Body of pancreas (tissue), 4 donors: ENCODE data around the gene THSD4. TPM values are rescaled to one million over a fixed set of nuclear protein-coding genes. Genes with fewer than 3 reads are reported as not detected.

Experiments used
- ATAC-seq: fragments of 150-250 bp; one replicate; pipeline ENCODE4 v1.9.1; 2016
- DNase-seq, 4 donors: peaks; one replicate each; pipeline ENCODE4 v3.0.0-alpha.2; 2019
- H3K27ac ChIP-seq, 4 donors: fragments of 200-600 bp; sonication (generic); 1 replicate in 3 of 4; 2 replicates in 1 of 4; pipeline versions ENCODE4 v1.5.1 to v1.6.1; 2016 to 2019; ENCODE audit warnings: mild to moderate bottlenecking in 1 of 4, mixed read lengths in 1 of 4, moderate library complexity in 1 of 4
- H3K27me3 ChIP-seq, 2 donors: fragments of 200-600 bp; sonication (generic); one replicate each; pipeline ENCODE4 v1.6.0; 2016; ENCODE audit warnings: mild to moderate bottlenecking in 1 of 2
- H3K36me3 ChIP-seq, 2 donors: fragments of 200-600 bp; sonication (generic); replicated peaks in 1 of 2; 2 replicates each; pipeline ENCODE4 v1.5.1; 2016; ENCODE audit warnings: low read depth in 2 of 2; ENCODE audit not compliant: insufficient read depth in 1 of 2
- H3K4me1 ChIP-seq: fragments of 200-600 bp; sonication (generic); one replicate; pipeline ENCODE4 v1.6.0; 2016
- H3K4me3 ChIP-seq, 2 donors: fragments of 200-600 bp; sonication (generic); 1 replicate in 1 of 2; 2 replicates in 1 of 2; pipeline ENCODE4 v1.5.1; 2016 to 2019
- H3K9me3 ChIP-seq, 3 donors: fragments of 200-600 bp; sonication (generic); 1 replicate in 2 of 3; 2 replicates in 1 of 3; pipeline ENCODE4 v1.5.1; 2016
- POLR2A ChIP-seq, 3 donors: fragments of 450-650 bp; IDR thresholded peaks; one replicate each; pipeline ENCODE4 v1.6.1; 2016; ENCODE audit warnings: antibody characterized with exemption in 3 of 3, mild to moderate bottlenecking in 2 of 3
- WGBS, 2 donors: methylation state at CpG; one replicate each; pipeline ENCODE4 v1.1.5; 2017; 5-methylcytosine and 5-hydroxymethylcytosine counted together
- intact Hi-C: fragments of 100-400 bp; cut with DNase I; formaldehyde crosslinking; loops from one replicate; pipeline ENCODE4 v1.15.1; 2023
- total RNA-seq, 2 donors: library from RNA; depleted of rRNA; stranded (reverse); fragments of >200 nt; gene quantifications; one replicate each; pipeline ENCODE4 v1.1.0, GENCODE V29; 2016
- TF ChIP-seq, protein P1 (sequence below), 7 experiments: fragments of 450-650 bp in 4 of 7; fragments of 200-600 bp in 3 of 7; sonication (generic) in 3 of 7; IDR thresholded peaks; one replicate each; pipeline ENCODE4 v1.5.1; 2016 to 2019; ENCODE audit warnings: antibody characterized with exemption in 7 of 7

Gene THSD4
- total RNA-seq, 2 donors from 2014 or later: 12.9 to 16.1 TPM

DNA sequence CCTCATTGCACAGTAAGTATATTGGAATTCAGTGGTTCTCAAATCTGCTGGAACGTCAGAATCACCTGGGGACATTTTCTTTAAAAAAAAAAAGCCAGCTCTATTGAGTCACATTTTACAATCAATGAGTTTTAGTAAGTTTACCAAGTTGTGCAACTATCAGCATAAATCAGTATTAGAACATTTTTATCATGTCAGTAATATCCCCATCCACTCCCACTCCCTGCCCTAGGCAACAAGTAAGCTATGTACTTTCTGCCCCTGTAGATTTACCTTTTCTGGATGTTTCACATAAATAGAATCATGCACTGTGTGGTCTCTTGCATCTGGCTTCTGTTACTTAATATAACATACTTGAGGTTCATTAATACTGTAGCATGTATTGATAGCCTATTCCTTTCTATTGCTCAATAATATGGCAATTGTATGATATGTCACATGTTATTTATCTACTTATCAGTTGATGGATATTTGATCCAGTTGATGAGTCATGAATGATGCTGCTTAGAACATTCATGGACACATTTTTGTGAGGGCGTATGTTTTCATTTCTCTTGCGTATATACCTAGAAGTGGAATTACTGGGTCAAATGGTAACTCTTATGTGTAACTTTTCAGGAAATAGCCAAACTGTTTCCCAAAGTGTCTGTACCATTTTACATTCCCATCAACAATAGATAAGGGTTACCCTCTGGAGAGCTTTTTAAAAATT, 180.5 kb downstream of the THSD4 start:
- 37% methylated on average over 3 of the region's 3 CpGs for WGBS, 2 donors
- no peak overlapping the region for H3K4me3 ChIP-seq
- DNase-seq: no peak
- H3K27me3 ChIP-seq: no peaks in the 10 kb centered on the region
- TF ChIP-seq POLR2A (IDR thresholded peaks at IDR 0.05): no peak
- TF ChIP-seq, protein P1, sequence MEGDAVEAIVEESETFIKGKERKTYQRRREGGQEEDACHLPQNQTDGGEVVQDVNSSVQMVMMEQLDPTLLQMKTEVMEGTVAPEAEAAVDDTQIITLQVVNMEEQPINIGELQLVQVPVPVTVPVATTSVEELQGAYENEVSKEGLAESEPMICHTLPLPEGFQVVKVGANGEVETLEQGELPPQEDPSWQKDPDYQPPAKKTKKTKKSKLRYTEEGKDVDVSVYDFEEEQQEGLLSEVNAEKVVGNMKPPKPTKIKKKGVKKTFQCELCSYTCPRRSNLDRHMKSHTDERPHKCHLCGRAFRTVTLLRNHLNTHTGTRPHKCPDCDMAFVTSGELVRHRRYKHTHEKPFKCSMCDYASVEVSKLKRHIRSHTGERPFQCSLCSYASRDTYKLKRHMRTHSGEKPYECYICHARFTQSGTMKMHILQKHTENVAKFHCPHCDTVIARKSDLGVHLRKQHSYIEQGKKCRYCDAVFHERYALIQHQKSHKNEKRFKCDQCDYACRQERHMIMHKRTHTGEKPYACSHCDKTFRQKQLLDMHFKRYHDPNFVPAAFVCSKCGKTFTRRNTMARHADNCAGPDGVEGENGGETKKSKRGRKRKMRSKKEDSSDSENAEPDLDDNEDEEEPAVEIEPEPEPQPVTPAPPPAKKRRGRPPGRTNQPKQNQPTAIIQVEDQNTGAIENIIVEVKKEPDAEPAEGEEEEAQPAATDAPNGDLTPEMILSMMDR (IDR thresholded peaks at IDR 0.05): no peak
- no peaks in the 10 kb centered on the region for H3K9me3 ChIP-seq
- H3K4me1 ChIP-seq: peaks cover 6% of the 10 kb centered on the region
- no peak for ATAC-seq
- no peaks in the 10 kb centered on the region for H3K36me3 ChIP-seq
- intact Hi-C loops: no loop called here
- H3K27ac ChIP-seq: peak overlapping the region in 2 of 4 donors; percentile 66 to 74

DNA sequence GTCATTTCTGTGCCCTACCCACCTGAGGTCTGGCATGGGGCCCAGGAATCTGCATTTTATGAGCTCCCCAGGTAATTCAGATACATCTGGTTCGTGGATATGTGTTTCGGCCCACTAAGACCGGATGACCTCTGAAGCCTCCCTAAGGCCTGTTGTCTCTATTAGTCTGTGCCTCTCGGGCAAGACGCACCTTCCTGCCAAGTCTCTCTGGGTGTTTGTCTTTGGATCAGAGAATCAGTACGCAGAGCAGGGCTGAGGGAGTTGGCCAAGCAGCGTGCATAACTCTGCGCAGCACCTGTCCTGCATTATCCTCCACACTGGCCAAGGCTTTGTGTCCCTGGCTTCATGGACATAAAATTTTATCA, 181.0 kb downstream of the THSD4 start:
- Histone ChIP-seq H3K4me3 (no peak overlapping the region), H3K36me3 (no peaks in the 10 kb centered on the region), H3K4me1 (peaks cover 6% of the 10 kb centered on the region), H3K27me3 (no peaks in the 10 kb centered on the region), H3K9me3 (no peaks in the 10 kb centered on the region), H3K27ac (peak overlapping the region in 1 of 4 donors; percentile 66)
- 81 to 86% methylated on average over 8 of the region's 8 CpGs for WGBS, 2 donors
- DNase-seq: no peak
- intact Hi-C loops: no loop called here
- ATAC-seq: no peak
- TF ChIP-seq, protein P1 (IDR thresholded peaks at IDR 0.05): no peak
- TF ChIP-seq POLR2A (IDR thresholded peaks at IDR 0.05): no peak

- Histone ChIP-seq H3K36me3 (no peaks in the 10 kb centered on the region), H3K27me3 (no peaks in the 10 kb centered on the region), H3K4me3 (no peak overlapping the region), H3K9me3 (no peaks in the 10 kb centered on the region), H3K27ac (no peak overlapping the region), H3K4me1 (no peaks in the 10 kb centered on the region)
- TF ChIP-seq POLR2A (IDR thresholded peaks at IDR 0.05): no peak
- TF ChIP-seq, protein P1 (IDR thresholded peaks at IDR 0.05): no peak
- ATAC-seq (no peak), DNase-seq (no peak)
- intact Hi-C loops: no loop called here
- WGBS, 2 donors: 65% methylated on average over 5 of the region's 5 CpGs
Measured at GRCh38 chr15:71301958-71302621, 186.8 kb downstream of the THSD4 start.

GRCh38 chr15:71302861-71303410, 187.7 kb downstream of the THSD4 start:
- WGBS, 2 donors: 91% methylated on average over 6 of the region's 6 CpGs
- no peak overlapping the region for H3K4me3 ChIP-seq
- H3K4me1 ChIP-seq: no peaks in the 10 kb centered on the region
- DNase-seq: no peak
- intact Hi-C loops: no loop called here
- H3K36me3 ChIP-seq: no peaks in the 10 kb centered on the region
- H3K27ac ChIP-seq: no peak overlapping the region
- H3K27me3 ChIP-seq: no peaks in the 10 kb centered on the region
- no peak for ATAC-seq
- TF ChIP-seq, protein P1 (IDR thresholded peaks at IDR 0.05): no peak
- no peaks in the 10 kb centered on the region for H3K9me3 ChIP-seq
